C4-2B (cell line): ENCODE data around the gene EFNA1.

Experiments
- ZFX ChIP-seq: fragments of 450-650 bp; IDR thresholded peaks from 2 replicates; pipeline ENCODE4 v1.6.1; 2017
- TF ChIP-seq, protein P1 (sequence below): fragments of 450-650 bp; conservative IDR thresholded peaks from 2 replicates; pipeline ENCODE4 v1.5.1; 2017; ENCODE audit warnings: mild to moderate bottlenecking

GRCh38 chr1:155081472-155082300 is 46.0 kb upstream of the EFNA1 start:
- TF ChIP-seq, protein P1, sequence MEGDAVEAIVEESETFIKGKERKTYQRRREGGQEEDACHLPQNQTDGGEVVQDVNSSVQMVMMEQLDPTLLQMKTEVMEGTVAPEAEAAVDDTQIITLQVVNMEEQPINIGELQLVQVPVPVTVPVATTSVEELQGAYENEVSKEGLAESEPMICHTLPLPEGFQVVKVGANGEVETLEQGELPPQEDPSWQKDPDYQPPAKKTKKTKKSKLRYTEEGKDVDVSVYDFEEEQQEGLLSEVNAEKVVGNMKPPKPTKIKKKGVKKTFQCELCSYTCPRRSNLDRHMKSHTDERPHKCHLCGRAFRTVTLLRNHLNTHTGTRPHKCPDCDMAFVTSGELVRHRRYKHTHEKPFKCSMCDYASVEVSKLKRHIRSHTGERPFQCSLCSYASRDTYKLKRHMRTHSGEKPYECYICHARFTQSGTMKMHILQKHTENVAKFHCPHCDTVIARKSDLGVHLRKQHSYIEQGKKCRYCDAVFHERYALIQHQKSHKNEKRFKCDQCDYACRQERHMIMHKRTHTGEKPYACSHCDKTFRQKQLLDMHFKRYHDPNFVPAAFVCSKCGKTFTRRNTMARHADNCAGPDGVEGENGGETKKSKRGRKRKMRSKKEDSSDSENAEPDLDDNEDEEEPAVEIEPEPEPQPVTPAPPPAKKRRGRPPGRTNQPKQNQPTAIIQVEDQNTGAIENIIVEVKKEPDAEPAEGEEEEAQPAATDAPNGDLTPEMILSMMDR, result no peak
- TF ChIP-seq ZFX, result no peak
